HuH-7 (cell line): ENCODE data around the gene SLC38A7.
"Not testable (repeated sequence)": the region's sequence is repeated elsewhere in the genome, so short reads cannot be mapped to it uniquely, and the experiment has no call there.

Experiments
- DNase-seq: peaks from one replicate; pipeline ENCODE4 v3.0.0; 2011; ENCODE audit warnings: low spot score

SLC38A7 gene

GRCh38 chr16:58678269-58678668, 6.3 kb downstream of the SLC38A7 start:
- DNase-seq = no peak

GRCh38 chr16:58670946-58671583, 13.5 kb downstream of the SLC38A7 start:
- DNase-seq = no peak

GRCh38 chr16:58670177-58670576, 14.4 kb downstream of the SLC38A7 start:
- DNase-seq = no peak

GRCh38 chr16:58665200-58665599, 19.4 kb downstream of the SLC38A7 start:
- DNase-seq = no peak

- peak; percentile 64 for DNase-seq
Measured at GRCh38 chr16:58661199-58661830, 23.3 kb downstream of the SLC38A7 start.

- DNase-seq = not testable (repeated sequence)
Measured at GRCh38 chr16:58659911-58660310, 24.7 kb downstream of the SLC38A7 start.

- no peak for DNase-seq
Measured at GRCh38 chr16:58658796-58659211, 25.8 kb downstream of the SLC38A7 start.

GRCh38 chr16:58656899-58657298, 27.7 kb downstream of the SLC38A7 start:
- no peak for DNase-seq

GRCh38 chr16:58655215-58655596, 29.4 kb downstream of the SLC38A7 start:
- peak; percentile 30 for DNase-seq

- no peak for DNase-seq
Measured at GRCh38 chr16:58654560-58655214, 29.9 kb downstream of the SLC38A7 start.

- DNase-seq = no peak
Measured at GRCh38 chr16:58652741-58653140, 31.8 kb downstream of the SLC38A7 start.

GRCh38 chr16:58651965-58652348, 32.6 kb downstream of the SLC38A7 start:
- no peak for DNase-seq

- DNase-seq = no peak
Measured at GRCh38 chr16:58649707-58650106, 34.9 kb downstream of the SLC38A7 start.

- DNase-seq = no peak
Measured at GRCh38 chr16:58647107-58647506, 37.5 kb downstream of the SLC38A7 start.

- DNase-seq = no peak
Measured at GRCh38 chr16:58644765-58645487, 39.6 kb downstream of the SLC38A7 start.

- no peak for DNase-seq
Measured at GRCh38 chr16:58644108-58644507, 40.5 kb downstream of the SLC38A7 start.

GRCh38 chr16:58640949-58641348, 43.6 kb downstream of the SLC38A7 start:
- no peak for DNase-seq

- DNase-seq = no peak
Measured at GRCh38 chr16:58639836-58640235, 44.7 kb downstream of the SLC38A7 start.

- no peak for DNase-seq
Measured at GRCh38 chr16:58639230-58639629, 45.3 kb downstream of the SLC38A7 start.

- no peak for DNase-seq
Measured at GRCh38 chr16:58638148-58639036, 46.2 kb downstream of the SLC38A7 start.

GRCh38 chr16:58637021-58637420, 47.5 kb downstream of the SLC38A7 start:
- not testable (repeated sequence) for DNase-seq

GRCh38 chr16:58636466-58636865, 48.1 kb downstream of the SLC38A7 start:
- no peak for DNase-seq
